Stimulated activated CD8-positive, alpha-beta memory T cell treated with anti-CD3 and anti-CD28 coated beads, Interleukin-7, amount 100 ng/mL, for 48 hours (primary cell): ENCODE results near the gene TPTE.
"Not testable (repeated sequence)": the region's sequence is repeated elsewhere in the genome, so short reads cannot be mapped to it uniquely, and the experiment has no call there.

ENCODE experiments used
- DNase-seq, 2 donors: peaks; one replicate each; pipeline ENCODE4 v3.0.0-alpha.2; 2020; ENCODE audit warnings: low read depth in 1 of 2; ENCODE audit errors: extremely low read depth in 1 of 2

The TPTE gene

DNA sequence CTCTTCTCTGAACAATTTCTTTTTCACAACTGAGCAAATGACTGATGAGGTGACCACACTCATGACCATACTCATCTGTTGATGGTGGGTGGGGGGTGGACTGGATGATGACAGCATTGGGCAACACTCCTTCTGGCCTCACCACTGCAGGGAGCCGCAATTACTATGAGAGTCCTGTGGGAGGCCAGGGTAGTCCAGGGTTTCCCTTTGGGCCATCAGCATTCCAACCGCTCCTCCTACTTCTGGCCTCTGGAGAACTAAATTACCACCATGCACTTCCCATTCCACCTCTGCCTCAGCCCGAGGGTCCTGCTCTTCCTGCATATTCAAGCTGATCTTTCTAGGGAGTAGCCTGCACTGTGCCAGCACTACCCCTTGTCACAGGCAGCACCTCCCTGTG lies 94.7 kb downstream of the TPTE start:
- not testable (repeated sequence) for DNase-seq

DNA sequence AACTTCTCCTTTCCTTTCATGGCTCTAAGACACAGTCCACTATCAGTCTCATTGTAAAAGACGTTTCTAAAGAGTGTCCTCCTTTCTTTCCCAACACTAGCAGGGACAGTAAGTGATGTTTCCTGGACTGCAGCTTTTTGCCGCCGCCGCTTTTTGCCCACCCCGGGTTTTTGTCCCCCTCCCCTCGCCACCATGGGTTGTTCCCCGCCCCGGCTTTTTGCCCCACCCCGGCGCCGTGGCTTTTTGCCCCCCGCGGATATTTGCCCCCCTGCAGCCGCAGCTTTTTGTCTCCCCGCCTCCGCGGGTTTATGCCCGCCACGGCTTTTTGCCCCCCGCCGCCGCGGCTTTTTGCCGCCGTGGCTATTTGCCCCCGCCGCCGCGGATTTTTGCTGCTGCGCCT lies 95.2 kb downstream of the TPTE start:
- DNase-seq, result no peak

DNA sequence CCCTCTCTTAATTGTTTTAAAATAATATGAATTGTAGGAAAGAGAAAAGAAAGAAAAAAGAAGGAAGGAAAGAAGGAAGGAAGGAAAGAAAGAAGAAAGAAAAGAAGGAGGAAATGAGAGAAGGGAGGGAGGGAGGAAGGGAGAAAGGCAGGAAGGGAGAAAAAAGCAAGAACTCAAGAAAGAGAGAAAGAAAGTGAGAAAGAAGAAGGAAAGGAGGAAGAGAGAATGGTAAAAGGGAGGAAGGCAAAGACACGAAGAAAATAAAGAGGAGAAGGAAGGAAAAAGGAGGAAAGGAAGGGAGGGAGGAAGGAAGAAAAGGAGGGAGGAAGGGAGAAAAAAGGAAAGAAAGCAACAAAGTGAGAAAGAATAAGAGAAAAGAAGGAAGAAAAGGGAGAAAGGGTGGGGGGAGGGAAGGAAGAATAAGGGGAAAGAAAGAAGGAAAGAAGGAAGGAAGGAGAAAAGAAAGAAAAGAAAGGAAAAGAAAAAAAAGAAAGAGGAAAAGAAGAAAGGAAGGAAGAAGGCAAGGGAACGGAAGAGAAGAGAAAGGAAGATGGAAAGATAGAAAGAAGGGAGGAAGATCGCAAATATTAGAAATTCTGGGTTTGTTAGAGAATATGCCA lies 95.9 kb downstream of the TPTE start:
- DNase-seq, result not testable (repeated sequence)

DNA sequence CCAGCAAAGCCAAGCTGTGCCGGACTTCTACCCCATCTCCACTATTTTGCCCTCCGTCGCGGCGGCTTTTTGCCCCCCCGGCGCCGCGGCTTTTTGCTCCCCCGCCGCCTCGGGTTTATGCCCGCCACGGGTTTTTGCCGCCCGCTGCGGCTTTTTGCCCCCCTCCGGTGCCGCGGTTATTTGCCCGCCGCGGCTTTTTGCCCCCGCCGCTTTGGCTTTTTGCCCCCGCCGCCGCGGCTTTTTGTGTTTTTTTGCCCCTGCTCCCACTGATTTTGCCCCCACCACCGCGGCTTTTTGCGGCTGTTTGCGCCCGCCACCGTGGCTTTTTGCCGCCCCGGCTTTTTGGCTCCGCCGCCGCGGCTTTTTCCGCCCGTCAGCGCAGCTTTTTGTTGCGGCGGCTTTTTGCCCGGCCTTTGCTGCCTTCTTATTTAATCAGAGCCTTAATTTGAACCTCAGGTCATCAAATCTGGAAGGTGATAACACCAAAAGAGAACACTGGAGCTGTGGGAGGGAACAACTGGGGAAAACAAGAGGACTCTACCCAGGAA lies 106.0 kb downstream of the TPTE start:
- DNase-seq, result no peak

DNA sequence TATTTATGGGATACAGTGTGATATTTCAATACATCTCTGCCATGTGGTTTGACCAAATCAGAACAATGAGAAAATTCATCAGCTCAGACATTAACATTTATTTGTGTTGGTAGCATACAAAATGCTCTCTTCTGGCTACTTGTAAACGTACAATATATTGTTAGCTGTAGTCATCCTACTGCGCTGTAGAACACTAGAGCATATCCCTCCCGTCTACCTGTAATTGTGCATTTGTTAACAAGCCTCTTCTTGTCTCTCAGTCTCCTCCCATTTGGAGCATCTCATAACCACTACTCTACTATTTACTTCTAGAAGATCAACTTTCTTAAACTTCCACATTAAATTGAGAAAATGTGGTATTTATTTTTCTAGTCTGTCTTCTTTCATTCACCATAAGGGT lies 107.9 kb downstream of the TPTE start:
- not testable (repeated sequence) for DNase-seq

DNA sequence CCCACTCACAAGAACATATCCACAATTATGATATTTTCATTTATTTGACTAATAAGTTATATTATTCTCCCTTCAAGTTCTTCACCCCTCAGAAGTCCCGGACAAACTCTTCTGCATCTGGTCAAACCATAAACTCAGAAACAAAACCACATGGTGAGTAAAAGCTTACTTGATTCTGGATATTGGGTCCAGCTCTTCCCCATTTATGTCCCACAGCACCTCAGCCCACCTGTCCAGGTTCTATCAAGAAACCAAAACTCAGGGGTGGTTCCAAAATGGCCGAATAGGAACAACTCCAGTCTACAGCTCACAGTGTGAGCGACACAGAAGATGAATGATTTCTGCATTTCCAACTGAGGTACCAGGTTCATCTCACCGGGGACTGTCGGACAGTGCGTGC lies 109.4 kb downstream of the TPTE start:
- DNase-seq, result not testable (repeated sequence)

DNA sequence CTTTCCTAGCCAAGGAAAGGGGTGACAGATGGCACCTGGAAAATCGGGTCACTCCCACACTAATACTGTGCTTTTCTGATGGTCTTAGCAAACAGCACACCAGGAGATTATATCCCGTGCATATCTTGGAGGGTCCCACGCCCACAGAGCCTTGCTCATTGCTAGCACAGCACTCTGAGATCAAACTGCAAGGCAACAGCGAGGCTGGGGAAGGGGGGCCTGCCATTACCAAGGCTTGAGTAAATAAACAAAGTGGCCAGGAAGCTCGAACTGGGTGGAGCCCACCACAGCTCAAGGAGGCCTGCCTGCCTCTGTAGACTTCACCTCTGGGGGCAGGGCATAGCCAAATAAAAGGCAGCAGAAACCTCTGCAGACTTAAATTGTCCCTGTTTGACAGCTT lies 109.9 kb downstream of the TPTE start:
- DNase-seq, result not testable (repeated sequence)

DNA sequence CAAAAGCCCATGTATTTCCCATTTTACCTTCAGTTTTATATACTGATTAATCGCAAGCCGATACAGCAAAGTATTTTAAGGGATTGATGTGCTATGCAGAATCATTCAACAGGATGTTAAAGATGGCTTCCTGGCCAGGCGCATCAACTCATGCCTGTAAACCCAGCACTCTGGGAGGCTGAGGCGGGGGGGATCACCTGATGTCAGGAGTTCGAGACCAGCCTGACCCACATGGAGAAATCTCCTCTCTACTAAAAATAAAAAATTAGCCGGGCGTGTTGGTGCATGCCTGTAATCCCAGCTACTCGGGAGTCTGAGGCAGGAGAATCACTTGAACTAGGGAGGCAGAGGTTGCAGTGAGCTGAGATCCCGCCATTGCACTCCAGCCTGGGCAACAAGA lies 116.8 kb downstream of the TPTE start:
- DNase-seq, result not testable (repeated sequence)

DNA sequence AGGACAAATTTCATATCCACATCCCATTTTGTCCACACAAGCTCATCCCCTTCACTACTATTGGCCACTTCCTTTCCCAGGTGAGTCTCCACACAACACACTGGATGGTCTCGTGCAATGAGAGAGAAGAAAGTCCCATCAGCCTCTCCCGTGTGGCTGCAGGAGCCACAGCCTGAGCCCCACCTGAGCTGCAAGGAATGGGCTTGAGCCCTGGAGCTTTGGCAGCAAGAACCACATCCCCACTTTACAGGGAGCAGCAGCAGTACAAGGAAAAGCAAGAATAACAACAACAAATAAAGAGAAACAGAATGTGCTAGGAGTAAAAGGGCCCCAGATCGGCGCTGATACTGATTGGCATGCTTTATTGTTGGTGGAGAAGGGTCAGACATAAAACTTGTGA lies 117.7 kb downstream of the TPTE start:
- no peak for DNase-seq

DNA sequence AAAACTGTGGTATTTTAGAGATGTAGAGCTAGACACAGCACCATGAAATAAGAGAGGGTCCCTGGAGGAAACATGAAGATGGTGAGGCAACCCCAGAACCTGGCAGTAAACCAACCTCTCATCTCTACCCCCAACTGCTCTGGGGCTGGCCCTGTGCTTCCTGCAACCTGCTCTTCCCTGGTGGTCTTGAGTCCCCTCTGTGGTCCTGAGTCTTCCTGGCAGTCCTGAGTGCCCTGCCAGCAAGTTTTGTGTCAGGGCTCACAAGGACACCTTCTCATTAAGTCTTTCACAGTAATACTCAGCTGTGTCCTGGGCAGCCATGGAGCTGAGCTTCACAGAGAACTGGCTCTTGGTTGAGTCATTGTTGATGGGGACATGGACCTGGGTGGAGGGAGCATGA lies 118.4 kb downstream of the TPTE start:
- DNase-seq, result not testable (repeated sequence)

DNA sequence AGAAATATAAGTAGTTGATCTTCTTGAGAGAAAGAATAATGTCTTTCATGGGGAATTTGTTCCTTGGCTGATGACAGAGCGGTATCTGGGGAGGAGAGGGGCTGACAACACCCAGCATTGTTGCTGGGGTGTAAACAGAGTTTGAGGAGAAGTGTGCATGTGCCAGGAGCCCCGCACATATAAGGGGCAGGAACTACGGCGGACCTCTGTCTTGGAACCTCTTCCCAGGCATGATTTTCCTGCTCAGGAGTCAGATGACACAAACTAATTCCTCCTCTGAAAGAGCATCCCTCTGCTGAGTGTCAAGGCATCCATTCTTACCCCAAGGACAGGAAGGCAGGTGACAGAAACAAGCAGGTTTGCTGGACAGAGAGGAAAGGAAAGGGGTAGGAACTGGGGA lies 119.1 kb downstream of the TPTE start:
- DNase-seq, result no peak

DNA sequence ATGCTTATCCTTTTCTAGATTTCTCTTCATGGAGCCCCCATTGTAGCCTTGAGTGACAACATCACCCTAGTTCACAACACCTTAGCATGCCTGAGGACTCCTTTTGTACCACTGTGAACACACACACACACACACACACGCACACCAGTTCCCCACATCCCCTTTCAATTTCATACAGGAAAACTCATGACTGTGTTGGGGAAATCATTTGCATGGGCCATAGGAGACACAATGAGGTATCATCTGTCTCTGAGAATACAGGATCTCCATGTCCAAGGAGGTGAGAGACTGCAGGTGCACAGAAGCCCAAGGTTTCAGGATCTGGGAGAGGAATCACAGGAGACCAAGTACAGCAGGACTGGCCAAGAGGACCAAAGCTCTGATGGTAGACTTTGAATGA lies 119.7 kb downstream of the TPTE start:
- DNase-seq, result no peak

DNA sequence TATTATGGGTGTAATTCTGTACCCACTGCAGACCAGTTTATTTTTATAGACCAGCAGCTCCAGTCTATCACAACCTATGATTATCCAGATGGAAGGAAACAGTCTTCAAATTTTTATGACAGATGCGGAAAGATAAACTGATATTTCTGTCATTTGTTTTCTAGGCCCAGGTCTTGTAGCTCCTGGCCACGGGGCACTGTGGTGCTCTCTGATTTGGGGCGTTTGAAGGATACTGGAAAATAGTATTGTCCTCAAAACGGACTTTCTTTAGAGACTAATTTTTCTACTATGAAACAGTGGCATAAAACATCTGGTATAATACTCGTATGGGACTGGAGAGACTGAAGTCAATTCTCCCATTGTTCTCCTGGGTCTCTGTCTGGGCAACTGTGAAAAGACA lies 124.3 kb downstream of the TPTE start:
- DNase-seq, result not testable (repeated sequence)

DNA sequence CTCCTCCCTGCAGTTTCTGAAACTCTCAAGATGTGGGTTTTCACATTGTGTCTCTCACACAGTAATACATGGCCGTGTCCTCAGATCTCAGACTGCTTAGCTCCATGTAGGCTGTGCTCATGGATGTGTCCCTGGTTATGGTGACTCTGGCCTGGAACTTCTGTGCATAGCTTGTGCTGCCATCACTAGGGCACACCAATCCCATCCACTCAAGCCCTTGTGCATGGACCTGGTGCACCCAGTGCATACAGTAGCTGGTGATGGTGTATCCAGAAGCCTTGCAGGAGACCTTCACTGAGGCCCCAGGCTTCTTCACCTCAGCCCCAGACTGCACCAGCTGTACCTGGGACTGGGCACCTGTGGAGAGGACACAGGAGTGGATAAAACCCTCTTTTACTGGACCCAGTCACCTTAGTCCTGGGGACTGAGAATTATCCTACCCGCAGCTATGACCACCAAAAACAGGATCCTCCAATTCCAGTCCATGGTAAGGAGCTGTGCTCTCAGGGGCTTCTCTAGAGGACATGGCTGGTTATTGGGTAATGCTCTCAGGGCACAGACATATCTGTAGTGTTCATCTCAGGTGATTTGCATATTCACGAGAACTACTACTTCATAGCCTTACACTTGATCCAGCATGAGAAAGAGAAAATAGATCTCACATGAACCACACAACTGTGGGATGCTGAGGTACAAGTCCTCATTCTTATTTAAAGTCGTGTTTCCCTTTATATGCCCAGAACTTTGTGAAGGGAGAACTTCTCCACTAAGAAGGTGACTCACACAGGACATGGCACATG lies 128.2 kb downstream of the TPTE start:
- DNase-seq, result not testable (repeated sequence)

DNA sequence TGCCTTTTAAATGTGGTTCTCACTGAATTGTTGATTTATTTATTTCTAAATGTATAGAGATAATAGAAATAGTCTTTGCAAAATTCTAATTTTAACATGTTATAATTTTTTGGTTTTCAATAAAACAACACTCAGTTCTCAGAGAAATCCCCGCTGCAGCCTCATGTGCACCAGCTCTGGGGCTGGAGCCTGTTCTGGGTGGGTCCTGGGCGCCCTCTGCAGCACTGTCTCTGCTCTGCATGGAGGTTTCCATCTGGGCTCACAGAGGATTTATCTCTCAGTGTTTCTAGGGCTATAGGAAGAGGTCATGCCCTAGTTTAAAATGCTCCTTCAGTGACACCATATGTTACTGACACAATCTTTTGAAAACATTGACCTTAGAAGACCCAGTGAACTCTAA lies 128.9 kb downstream of the TPTE start:
- DNase-seq, result not testable (repeated sequence)
